GM18502 (cell line): Measurements from ENCODE around the gene SLC1A2.
"Not testable (repeated sequence)": the region's sequence is repeated elsewhere in the genome, so short reads cannot be mapped to it uniquely, and the experiment has no call there.

ENCODE experiments used
- ATAC-seq: cut with Tn5 transposase; IDR thresholded peaks from one replicate; pipeline ENCODE4 v1.9.1; 2021; ENCODE audit warnings: mild to moderate bottlenecking; ENCODE audit not compliant: unreplicated experiment, poor library complexity

Gene SLC1A2

GRCh38 chr11:35235498-35235897, 183.9 kb downstream of the SLC1A2 start:
- no peak for ATAC-seq

- ATAC-seq = no peak
Measured at GRCh38 chr11:35235157-35235468, 184.2 kb downstream of the SLC1A2 start.

GRCh38 chr11:35234460-35235156, 184.8 kb downstream of the SLC1A2 start:
- no peak for ATAC-seq

DNA sequence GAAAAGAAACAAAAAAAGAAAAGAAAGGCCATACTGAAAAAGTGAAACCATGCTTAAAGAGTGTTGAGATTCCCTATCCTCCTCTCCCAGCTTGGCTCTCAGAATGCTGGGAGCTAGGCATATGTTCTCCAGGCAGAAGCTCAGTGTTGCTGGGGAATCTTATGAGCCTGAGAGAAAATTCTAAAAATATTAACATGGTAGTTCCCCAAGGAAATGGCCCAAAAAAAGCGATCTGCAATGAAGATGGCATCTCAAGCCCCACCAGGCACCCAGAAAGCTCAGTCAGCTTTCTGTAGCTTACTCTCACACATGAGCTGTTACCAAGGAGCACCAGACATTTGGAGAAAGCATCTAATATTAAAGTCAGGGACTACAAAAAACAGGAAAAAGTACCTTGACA, 185.8 kb downstream of the SLC1A2 start:
- ATAC-seq = no peak

DNA sequence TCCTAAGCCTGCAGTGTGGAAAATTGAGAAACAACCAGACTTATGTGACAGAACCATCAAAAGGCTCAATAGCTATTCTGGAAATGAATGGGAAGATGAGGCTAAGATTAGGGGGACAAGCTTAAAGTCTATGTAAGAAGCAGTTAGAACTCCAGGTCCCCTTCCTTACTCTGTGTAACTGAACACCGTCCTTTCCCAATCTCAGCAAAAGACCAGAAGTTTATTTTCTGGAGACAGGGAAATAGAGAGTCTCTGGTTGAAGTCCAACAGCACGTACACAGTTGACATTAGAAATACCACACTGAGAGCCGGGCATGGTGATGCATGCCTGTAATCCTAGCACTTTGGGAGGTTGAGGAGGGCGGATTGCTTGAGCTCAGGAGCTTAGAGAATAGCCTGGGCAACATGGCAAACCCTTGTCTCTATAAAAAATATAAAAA, 186.4 kb downstream of the SLC1A2 start:
- ATAC-seq = no peak

- no peak for ATAC-seq
Measured at GRCh38 chr11:35231076-35231860, 188.1 kb downstream of the SLC1A2 start.

GRCh38 chr11:35230388-35230787, 189.0 kb downstream of the SLC1A2 start:
- ATAC-seq = no peak

DNA sequence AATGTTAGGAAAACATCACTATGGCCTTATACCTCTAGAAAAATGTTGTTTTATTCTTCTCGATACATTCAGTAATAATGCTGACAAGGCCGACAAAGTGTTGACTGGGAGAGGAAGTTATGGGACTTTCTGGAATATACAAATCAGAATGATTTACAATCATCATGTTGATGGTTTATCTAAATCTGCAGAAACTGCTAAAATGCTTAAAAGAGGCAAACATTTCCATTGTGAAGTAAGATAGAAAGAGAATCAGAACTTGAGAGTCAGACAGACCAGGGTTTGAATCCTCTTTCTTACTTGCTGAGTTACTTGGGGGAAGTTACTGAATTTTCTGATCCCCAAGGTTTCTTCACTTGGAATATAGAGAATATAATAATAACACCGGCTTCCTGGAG, 191.0 kb downstream of the SLC1A2 start:
- ATAC-seq = no peak

DNA sequence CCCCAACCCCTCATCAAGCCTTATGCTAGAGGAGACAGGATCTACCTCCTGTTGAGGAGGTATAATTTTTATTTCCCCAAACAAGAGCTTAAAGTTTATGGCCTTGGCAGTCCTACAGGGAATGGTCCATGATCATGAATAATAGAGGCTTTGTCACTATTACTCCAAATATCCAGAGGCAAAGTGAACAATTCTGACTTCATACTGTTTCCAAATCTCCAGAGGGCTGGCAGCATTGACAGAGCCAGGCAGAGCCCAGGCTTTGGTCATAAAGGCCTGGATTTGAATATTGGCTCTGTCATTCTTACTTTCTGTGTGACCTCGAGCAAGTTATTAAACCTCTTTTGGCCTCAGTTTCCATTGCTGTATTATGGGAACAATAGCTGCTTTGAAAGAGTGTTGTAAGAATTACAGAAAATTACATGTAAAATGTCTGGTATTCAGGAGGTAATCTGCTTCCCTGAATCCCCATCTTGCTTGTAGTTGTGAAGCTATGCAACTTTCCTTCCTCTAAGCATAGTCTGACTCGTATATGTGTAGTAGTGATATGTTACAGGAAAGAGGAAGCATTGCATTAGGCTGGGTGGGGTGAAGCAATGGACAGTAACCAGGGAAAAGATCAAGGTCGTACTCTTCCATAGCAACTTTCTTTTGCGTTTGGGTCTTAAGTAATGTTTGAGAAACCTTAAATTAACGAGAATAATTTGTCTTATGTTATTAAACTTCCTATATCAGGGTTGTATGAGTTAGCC, 191.6 kb downstream of the SLC1A2 start:
- no peak for ATAC-seq

- ATAC-seq = not testable (repeated sequence)
Measured at GRCh38 chr11:35226756-35227155, 192.6 kb downstream of the SLC1A2 start.

DNA sequence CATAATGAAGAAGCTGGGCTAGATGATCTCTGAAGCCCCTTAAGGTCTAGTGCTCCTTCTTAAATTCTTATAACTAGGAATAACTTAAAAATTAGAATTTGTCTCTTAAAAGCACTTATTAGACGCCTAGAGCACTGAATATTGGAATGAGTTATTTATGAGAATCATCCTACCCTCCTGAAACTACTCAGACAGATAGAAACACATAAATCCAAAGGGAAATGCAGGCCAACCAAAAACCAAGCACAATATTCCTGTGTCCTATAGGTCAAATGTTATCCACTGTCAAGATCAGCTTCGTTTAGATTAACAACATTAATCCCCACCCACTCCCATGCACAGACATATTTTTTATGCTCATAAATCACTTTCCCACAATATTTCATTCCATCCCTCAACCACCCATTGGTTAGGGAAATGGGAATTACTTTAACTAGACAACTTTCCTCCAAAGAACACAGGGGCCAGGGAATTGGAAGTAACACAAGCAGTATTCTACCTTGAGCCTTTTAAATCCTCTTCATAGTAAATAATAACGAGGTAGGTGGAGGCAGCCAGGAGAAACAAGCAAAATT, 193.3 kb downstream of the SLC1A2 start:
- no peak for ATAC-seq

GRCh38 chr11:35223991-35224390, 195.4 kb downstream of the SLC1A2 start:
- no peak for ATAC-seq

GRCh38 chr11:35223371-35223796, 196.0 kb downstream of the SLC1A2 start:
- no peak for ATAC-seq

- no peak for ATAC-seq
Measured at GRCh38 chr11:35218956-35219355, 200.4 kb downstream of the SLC1A2 start.

DNA sequence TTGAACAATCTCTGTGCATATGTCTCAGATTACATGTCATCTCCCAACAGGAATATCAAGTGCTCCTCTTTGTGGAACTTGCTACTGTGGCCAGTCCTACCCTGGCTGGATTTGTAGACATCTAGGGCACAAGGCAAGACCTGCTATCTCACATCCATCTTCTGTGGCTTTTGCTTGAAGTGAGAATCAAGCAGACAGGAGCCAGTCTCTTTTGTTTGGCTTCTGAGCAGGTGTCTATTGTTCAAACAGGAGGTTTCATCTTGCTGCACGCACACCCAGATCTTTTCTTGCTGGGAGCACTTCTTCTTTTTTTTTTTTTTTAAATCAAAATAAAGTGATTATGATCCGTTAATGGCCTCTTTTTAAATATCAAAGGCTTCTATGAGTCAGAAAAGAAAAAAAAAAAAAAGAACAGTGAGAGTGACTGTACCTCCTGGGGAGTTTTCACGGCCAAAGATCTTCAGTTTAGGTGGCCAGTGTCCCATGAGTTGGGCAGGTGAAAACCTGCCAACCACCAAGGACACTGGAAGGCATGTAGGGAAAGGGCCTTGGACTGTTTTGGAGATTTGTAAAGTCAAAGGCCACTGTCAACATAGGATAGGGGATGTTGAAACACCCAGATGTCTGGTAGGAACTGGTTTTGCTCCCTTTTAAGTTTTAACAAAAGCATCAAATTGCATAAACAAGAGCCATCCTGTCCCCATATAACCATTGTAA, 202.2 kb downstream of the SLC1A2 start:
- peak; percentile 39 for ATAC-seq

DNA sequence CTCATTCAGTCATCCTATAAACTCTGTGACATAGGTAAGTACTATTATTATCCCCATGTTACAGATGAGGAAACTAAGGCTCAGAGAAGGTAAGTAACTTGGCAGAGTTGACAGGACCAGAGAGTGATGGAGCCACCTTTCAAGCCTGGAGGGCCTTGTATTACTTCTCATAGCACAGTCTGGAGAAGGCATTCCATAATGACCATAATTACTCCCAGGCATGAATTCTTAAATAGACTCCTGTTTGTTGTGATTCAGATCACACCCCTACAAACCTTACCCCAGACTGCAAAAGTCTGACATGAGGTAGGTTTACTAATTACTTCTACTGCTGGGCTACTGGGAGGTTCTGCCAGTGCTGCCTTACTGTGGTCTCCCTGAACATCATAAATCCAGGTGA, 203.4 kb downstream of the SLC1A2 start:
- ATAC-seq = no peak

GRCh38 chr11:35214792-35215193, 204.6 kb downstream of the SLC1A2 start:
- ATAC-seq = no peak

GRCh38 chr11:35214226-35214770, 205.1 kb downstream of the SLC1A2 start:
- ATAC-seq = no peak

- no peak for ATAC-seq
Measured at GRCh38 chr11:35211952-35212351, 207.4 kb downstream of the SLC1A2 start.
